HG03558 (cell line): ENCODE results near the gene SLC35G3.
"Not testable (repeated sequence)": the region's sequence is repeated elsewhere in the genome, so short reads cannot be mapped to it uniquely, and the experiment has no call there.

Experiments used
- ATAC-seq: cut with Tn5 transposase; IDR thresholded peaks from one replicate; pipeline ENCODE4 v1.9.1; 2021; ENCODE audit warnings: moderate number of reproducible peaks; ENCODE audit not compliant: unreplicated experiment; ENCODE audit errors: extremely low read depth

The SLC35G3 gene

DNA sequence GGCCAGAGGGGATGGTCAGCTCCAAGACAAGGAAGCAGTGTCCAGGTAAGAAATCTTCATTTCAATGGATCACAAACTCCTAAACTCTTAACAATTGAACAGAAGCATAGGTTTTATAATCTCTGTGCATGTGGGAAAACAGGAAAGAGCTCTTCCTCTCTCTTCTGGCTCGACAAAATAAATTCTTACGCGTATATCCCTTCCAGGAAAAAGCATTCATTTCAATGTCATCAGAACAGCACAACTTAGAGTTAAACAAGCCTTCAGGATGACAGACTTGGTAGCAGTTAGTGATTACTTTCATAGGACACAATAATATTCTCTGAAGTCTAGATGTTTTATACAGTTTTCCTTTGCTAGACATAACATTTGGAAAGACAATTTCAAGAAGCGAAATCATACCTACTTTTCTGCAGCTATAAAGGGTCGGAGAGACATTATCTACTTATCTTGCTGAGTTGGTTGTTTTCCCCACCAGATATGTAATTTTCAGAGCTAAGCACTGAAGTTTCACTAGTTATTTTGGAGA is 19.3 kb upstream of the SLC35G3 start:
- no peak for ATAC-seq

GRCh38 chr17:35212668-35213067 is 18.5 kb upstream of the SLC35G3 start:
- no peak for ATAC-seq

DNA sequence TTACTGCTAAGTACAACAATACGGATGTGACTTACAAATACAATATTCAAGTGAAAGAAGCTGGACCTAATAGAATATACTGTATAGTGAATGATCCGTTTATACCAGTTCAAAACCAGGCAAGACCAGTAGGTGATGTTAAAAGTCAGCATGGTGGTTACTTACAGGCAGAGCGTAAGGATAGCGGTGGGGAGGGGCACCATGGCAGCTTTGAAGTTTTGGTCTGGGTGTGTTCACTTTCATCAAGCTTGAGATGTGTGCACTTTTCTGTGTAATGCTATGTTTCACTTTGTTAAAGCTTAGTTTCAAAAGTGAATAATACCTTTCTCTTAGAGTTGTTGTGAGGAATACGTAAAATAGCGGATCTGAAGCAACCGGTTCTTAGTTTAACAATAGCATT is 16.5 kb upstream of the SLC35G3 start:
- ATAC-seq: no peak

DNA sequence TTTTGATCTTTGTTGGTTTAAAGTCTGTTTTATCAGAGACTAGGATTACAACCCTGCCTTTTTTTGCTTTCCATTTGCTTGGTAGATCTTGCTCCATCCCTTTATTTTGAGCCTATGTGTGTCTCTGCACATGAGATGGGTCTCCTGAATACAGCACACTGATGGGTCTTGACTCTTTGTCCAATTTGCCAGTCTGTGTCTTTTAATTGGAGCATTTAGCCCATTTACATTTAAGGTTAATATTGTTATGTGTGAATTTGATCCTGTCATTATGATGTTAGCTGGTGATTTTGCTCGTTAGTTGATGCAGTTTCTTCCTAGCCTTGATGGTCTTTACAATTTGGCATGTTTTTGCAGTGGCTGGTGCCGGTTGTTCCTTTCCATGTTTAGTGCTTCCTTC is 8.4 kb upstream of the SLC35G3 start:
- ATAC-seq: not testable (repeated sequence)

- not testable (repeated sequence) for ATAC-seq
Measured at GRCh38 chr17:35195062-35195461, 869 bp upstream of the SLC35G3 start.

GRCh38 chr17:35192708-35193107 is 1.5 kb downstream of the SLC35G3 start:
- no peak for ATAC-seq

- no peak for ATAC-seq
Measured at GRCh38 chr17:35191001-35191695, 3.0 kb downstream of the SLC35G3 start.

DNA sequence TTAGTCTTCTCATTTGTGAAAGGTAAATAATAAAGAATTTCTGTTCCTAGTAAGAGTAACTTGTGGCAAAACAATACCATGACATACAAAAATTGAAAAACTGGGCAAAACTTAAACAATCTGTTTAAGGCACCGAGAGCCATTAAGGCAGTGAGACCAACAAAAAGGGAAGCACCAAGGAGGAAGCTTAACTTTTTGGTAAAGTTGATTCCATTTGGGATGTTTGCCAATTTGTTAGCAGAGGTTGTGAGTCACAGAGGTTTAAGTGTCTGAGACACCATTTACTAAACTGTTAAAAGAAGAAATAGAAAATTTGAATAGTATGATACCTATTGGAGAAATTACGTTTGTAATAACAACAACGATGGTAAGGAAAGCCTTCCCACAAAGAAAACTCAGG is 4.9 kb downstream of the SLC35G3 start:
- ATAC-seq: no peak

GRCh38 chr17:35188111-35188510 is 6.1 kb downstream of the SLC35G3 start:
- no peak for ATAC-seq

DNA sequence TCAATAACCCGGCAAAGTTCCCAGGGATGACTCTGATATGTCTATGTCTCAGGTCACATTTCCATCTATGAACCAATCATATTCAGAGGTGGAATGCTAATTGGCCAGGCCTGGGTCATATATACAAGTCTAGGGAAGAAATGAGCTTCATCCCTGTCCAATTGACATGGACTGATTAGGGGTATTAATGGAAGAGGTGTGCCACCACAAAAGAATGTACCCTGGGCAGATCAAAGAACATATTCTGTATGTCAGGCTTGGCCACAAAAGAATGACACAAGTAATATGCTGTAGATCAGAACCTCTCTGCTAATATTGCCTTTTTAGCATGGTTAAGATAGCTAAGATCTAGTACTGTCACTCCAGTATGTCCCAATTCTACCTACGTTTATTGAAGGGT is 6.7 kb downstream of the SLC35G3 start:
- no peak for ATAC-seq

DNA sequence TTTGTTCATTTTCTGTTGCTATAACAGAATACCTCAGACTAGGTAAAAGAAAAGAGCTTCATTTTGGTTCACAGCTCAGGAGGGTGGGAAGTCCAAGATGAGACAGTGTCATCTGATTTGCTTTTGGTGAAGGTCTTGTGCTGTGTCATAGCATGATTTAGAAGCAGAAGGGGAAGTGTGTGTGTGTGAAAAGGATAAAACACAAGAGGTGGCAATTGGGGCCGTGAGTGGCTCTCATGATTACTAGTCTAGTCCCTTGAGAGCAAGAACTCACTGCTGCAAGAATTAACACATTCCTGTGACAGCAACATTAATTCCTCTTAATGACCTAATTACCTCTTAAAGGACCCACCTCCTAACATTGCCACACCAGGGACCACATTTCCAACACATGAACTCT is 8.3 kb downstream of the SLC35G3 start:
- ATAC-seq: no peak

DNA sequence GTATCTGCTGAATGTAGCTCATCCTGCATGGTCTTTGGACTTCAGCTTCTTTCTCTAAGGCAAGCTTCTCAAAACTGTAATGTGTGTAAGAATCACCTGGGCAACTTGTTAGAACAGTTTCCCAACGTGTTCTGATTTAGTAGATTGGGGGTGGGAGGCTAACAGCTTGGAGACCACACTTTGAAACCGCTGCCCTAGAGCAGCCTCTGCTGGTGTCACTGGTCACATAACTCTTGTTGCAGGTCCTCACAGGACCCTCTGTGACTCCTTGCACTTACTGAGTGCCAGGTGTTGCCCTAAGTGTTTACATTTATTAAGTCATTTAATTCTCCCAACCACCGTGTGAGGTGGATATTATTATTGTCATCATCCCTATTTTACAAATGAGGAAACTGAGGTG is 9.9 kb downstream of the SLC35G3 start:
- ATAC-seq: no peak

DNA sequence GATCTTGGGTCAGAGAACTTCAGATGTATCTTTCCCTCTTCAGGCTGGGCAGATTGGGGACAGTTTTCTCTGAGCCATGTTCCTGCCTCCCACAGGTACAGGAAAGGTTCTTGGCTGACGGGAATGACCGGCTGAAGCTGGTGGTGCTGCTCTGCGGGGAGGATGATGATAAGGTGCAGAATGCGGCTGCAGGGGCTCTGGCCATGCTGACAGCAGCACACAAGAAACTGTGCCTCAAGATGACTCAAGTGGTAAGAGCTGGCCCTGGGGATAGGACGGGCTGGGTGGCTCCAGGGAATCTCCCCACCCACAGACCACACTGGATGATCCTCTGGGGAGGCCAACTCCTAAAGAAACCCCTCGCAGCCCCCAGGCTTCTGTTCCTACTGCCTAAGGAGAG is 10.9 kb downstream of the SLC35G3 start:
- ATAC-seq: no peak

- not testable (repeated sequence) for ATAC-seq
Measured at GRCh38 chr17:35179379-35179778, 14.8 kb downstream of the SLC35G3 start.

- no peak for ATAC-seq
Measured at GRCh38 chr17:35176897-35177296, 17.3 kb downstream of the SLC35G3 start.

DNA sequence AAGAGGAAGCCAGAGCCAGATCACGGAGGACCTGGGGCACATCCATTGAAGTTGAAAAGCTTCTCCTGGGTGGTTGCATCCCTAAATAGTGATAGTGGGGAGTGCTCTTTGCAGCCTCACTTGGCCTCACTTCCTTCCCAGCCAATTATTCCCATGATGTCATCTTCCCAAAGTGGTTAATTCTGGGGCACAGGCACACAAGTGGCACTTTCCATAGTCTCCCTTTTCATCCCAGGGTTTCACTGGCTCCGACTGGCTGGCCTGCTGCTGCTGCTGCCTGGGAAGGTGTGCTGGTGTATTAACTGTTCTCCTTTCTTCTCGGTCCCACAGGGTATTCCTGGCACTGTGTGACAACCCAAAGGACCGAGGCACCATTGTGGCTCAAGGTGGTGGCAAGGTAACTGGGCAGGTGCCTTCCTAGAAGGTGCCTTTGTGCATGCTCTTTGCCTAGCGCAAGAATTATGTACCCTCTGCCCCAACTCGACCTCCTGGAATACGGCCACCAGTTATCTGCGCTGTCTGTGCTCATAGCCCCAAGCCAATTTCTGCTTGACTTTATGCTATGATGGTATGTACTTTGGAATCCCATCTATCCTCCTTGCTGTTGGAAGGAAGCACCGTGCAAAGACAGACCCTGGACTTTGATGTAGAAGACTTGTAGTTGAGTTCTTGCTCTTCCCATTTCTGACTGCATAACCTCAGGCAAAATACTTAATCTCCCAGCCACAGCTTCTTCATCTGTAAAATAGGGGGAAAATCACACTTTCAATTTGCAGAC is 18.4 kb downstream of the SLC35G3 start:
- ATAC-seq: no peak

DNA sequence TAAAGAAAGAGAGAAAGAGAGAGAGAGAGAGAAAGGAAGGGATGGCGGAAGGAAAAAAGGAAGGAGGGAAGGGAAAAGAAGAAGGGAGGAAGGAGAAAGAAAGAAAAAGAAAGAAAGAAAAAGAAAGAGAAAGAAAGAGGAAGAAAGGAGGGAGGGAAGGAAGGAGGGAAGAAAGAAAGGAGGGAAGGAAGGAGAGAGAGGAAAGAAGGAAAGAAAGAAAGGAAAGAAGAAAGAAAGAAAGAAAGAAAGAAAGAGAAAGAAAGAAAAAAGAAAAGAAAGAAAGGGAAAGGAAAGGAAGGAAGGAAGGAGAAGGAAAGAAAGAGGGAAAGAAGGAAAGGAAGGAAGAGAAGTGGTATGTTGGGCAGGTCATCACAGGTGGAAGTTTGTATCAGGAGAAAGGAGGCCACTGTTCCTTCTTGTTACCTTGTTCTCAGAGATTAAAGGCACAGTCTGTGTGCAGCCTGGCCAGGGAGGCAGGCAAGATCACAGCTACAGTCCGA is 19.3 kb downstream of the SLC35G3 start:
- ATAC-seq: no peak

DNA sequence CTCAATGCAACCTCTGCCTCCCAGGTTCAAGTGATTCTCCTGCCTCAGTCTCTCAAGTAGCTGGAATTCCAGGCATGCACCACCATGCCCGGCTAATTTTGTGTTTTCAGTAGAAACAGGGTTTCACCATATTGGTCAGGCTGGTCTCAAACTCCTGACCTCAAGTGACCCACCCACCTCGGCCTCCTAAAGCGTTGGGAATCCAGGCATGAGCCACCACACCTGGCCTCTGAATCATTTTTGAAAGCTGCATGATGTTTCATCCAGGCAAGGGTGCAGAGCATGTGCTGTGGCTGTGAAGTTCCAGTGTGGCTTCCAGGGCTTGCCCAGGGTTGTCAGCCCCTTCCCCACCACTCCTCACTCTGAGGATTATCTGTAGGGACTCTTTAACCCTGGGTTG is 21.9 kb downstream of the SLC35G3 start:
- not testable (repeated sequence) for ATAC-seq

DNA sequence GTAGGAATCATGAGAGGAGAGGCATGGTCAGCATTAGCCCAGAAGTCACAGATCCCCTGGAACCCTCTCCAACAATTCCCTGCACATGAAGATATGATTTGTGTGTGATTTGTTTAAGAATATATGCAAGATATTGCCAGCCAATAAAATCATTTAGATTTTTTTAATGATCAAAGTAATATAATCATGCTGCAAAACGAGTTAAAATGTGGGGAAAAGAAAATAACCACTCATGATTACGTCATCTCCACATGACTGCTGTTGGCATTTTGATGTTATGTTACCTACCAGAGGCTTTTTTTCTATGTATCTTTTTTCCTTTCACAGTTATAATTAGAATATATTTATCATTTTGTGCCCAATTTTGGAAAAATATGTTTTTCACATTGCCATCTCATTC is 22.4 kb downstream of the SLC35G3 start:
- ATAC-seq: no peak

- ATAC-seq: no peak
Measured at GRCh38 chr17:35170968-35171771, 23.0 kb downstream of the SLC35G3 start.
